Measurements from ENCODE around the gene KCNK6.
"Not testable (repeated sequence)": the region's sequence is repeated elsewhere in the genome, so short reads cannot be mapped to it uniquely, and the experiment has no call there.

The KCNK6 gene

DNA sequence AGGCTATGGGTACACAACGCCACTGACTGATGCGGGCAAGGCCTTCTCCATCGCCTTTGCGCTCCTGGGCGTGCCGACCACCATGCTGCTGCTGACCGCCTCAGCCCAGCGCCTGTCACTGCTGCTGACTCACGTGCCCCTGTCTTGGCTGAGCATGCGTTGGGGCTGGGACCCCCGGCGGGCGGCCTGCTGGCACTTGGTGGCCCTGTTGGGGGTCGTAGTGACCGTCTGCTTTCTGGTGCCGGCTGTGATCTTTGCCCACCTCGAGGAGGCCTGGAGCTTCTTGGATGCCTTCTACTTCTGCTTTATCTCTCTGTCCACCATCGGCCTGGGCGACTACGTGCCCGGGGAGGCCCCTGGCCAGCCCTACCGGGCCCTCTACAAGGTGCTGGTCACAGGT lies 6.9 kb downstream of the KCNK6 start:
- no peak for DNase-seq

DNA sequence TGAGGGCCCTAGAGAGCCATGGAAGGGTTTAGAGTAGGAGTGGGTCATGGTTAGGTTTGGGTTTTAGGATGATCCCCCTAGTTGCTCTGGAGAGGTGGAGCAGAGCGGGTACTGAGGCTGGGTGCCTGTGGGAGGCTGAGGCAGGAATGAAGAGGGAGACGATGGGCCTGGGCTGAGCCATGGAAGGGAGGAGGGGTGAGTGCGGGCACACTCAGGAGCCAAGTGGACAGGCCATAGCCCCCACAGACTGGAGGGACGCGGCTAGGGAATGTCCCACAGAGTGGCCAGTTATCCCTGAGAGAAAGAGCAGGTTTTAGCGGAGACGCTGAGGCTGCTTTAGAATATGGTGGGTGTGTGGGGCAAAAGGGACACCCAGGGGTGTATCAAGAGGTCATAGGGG lies 10.0 kb downstream of the KCNK6 start:
- DNase-seq = no peak

DNA sequence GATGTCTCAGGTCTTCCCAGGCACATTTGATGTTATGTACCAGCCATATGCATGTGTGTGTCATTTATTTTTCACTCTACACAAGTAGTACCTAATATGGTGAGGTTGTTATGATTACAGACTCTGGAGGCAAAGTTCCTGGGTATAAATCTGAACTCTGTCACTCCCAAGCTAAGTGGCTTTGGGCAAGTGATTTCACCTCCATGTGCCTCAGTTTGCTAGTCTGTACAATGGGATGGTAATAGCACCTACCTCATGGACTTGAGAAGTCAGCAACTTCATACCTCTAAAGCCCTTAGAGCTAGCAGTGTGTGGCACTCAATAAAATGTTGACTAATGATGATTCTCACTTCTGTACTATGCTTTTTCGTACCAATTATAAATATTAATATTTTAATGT lies 12.1 kb downstream of the KCNK6 start:
- no peak for DNase-seq

DNA sequence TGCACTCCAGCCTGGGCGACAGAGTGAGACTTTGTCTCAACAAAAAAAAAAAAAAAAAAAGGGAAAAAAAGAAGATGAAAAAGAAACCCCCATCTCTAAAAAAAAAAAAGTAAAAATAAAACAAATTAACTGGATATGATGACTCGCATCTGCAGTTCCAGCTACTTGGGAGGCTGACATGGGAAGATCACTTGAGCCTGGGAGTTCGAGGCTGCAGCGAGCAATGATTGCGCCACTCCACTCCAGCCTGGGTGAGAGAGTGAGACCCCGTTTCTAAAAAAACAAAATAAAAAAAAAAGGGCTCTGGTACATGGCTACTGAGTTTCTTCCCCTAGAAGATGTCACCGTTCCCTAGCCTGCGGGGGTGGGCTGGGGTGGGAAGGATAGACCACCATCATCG lies 13.6 kb downstream of the KCNK6 start:
- DNase-seq = no peak

DNA sequence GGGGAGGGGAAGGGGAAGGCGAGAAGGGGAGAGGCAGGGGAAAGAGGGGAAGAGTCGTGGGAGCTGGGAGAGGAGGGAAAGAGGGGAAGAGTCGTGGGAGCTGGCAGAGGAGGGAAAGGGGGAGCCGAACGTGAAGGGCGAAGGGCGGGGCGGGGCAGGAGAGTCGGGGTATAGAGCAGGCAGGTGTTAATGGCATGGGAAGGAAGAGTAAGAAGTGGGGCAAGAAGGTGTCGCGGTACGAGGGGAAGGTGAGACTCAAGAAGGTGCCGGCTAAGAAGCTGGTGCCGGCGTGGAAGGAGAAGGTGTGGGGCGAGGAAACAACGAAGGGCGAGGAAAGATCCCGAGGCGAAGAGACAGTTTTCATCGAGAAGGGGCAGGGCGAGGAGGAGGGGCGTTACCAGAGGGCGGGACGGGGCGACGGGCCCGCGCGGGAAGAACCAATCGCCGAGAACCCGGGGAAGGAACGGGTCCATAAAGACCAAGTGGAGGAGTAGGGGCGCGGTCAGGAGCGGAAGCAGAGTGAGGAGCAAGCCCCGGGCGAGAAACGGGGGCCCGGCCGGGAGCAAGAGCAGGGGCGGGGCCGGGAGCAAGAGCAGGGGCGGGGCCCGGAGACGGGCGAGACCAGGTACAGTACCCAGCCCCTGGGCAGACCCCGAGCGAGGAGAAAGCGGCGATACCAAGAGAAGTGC lies 16.4 kb downstream of the KCNK6 start:
- no peak for DNase-seq

DNA sequence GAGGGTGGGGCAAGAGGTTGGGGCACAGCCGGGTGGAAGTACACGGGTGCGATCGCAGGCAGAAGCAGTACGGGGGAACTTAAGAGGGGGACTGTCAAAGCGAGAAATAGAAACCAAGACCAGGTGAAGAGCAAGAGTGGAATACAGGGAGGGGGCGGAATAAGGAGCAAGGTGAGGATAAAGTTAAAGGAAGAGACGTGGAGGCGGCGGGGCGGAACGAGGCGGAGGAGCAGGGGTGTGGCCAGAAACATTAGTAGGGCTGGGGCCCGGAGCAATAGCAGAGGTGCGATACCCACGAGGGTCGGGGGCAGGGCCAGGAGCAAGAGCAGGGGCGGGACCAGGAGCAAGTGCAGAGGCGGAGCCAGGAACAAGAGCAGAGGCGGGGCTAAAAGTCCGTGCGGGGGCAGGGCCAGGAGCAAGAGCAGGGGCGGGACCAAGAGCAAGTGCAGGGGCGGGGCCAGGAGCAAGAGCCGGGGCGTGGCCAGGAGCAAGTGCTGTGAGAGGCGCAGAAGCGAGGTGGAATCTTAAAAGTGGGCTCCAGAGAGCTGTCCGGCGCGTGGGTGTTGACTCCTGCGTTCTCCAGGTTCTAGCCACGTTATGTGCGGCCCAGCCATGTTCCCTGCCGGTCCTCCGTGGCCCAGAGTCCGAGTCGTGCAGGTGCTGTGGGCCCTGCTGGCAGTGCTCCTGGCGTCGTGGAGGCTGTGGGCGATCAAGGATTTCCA lies 17.2 kb downstream of the KCNK6 start:
- DNase-seq = no peak

DNA sequence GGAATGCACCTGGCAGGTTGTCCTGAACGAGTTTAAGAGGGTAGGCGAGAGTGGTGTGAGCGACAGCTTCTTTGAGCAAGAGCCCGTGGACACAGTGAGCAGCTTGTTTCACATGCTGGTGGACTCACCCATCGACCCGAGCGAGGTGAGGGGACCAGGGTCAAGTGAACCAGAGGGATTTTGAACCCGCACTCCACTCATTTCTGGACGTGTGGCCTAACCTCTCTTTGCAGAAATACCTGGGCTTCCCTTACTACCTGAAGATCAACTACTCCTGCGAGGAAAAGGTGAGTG lies 17.7 kb downstream of the KCNK6 start:
- no peak for DNase-seq

DNA sequence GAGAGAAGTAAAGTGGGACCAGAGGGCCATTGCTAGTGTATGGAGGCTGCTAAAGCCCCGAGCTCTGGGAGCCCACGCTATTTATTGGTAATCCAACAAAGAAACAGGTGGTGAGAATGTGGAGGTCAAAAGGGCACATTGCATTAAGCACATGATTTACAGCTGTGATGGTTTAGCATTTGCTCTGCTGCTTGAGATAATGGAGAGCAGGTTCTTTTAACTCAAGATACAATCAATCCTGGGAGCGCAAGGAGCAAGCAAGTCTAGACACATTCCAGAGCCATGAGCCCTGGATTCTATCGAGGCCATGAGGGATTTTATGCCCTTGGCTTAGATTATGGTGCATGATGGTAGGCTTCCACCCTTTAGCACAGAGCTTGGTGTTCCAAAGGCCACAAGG lies 19.4 kb downstream of the KCNK6 start:
- not testable (repeated sequence) for DNase-seq

DNA sequence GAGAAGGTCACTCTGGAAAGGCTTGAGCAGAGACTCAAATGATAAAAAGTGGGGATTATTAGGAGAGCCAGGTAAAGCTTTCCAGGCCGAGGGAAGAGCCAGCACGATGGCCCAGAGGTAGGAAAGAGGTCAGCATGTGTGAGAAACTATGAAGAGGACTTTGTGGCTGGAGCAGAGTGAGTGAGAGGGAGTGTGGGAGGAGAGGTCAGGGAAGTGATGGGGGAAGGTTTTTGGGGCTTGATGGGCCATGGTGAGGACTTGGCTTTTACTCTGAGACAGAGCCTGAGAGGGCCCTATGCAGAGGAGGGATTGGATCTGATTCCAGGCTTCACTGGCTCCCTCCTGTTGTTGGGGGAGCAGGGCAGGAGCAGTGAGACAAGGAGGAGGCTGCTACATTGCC lies 21.3 kb downstream of the KCNK6 start:
- no peak for DNase-seq

DNA sequence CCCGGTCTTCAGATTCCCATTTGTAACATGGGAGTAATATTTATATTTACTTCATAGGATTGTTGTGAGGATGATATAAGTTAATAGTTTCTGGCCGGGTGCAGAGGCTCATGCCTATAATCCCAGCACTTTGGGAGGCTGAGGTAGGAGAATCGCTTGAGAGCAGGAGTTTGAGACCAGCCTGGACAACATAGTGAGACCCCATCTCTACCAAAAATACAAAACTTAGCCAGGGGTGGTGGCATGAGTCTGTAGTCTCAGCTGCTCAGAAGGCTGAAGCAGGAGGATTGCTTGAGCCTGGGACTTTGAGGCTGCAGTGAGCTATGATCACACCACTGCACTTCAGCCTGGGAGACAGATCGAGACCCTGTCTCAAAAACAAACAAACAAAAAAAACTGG lies 27.2 kb downstream of the KCNK6 start:
- DNase-seq = no peak

DNA sequence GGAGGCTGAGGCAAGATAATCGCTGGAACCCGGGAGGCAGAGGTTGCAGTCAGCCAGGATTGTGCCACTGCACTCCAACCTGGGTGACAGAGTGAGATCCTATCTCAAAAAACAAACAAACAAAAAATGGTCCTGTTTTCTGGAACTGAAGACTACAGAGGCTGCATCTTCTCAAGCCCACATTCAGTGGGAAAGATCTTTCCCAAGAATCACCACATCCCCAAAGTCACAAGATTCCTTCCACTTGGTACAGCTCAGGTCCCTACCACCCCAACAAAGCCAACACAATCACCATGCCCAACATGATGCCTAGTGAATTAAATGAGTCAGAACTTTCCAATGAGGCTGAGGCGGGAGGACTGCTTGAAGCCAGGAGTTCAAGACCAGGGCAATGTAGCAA lies 31.2 kb downstream of the KCNK6 start:
- no peak for DNase-seq

GRCh38 chr19:38351865-38352395 lies 32.3 kb downstream of the KCNK6 start:
- DNase-seq = no peak

GRCh38 chr19:38352611-38353010 lies 33.0 kb downstream of the KCNK6 start:
- DNase-seq = no peak

DNA sequence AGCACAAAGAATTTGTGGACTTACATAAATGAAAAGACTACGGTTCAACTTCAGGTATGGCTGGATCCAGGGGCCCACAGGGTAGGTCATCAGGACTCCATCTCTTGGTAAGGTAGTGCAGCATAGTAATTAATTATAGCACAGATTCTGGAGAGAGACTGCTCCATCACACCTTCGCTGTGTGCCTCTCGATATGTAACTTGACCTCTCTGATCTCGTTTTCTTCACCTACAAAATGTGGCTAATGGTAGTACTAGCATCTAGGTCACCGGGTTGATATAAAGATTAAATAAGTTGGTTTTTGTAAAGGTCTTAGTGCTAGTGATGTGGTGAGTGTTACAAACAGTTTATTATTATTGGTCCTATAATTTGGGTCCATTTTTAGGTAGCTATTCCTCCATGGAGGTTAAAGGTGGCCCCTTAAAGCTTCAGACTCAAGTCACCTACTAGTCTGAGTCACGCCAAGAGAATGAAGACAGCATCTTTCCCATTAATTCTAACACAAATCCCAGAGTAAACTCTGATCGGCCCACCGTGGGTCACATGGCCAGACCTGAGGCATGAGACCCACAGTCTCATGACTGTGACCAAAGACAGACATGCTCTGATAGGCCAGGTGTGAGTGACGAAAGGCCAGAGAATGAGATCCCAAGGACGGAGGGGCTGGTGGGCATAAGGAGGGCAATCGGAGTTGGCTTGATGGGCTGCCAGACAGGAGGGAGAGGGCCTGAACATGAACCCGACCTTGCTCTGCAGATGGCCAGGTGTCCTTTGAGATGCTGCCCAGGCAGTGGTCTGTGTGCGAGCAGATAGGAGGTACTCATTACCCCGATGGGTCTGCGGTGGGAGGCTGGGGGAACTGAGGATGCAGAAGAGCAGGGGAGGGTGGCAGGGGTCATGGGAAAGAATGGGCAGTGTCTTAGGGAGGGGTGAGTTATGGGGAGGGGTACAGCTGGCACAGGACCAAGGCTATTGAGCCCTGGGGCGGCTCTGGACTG lies 36.4 kb downstream of the KCNK6 start:
- no peak for DNase-seq

GRCh38 chr19:38358071-38358470 lies 38.4 kb downstream of the KCNK6 start:
- no peak for DNase-seq

DNA sequence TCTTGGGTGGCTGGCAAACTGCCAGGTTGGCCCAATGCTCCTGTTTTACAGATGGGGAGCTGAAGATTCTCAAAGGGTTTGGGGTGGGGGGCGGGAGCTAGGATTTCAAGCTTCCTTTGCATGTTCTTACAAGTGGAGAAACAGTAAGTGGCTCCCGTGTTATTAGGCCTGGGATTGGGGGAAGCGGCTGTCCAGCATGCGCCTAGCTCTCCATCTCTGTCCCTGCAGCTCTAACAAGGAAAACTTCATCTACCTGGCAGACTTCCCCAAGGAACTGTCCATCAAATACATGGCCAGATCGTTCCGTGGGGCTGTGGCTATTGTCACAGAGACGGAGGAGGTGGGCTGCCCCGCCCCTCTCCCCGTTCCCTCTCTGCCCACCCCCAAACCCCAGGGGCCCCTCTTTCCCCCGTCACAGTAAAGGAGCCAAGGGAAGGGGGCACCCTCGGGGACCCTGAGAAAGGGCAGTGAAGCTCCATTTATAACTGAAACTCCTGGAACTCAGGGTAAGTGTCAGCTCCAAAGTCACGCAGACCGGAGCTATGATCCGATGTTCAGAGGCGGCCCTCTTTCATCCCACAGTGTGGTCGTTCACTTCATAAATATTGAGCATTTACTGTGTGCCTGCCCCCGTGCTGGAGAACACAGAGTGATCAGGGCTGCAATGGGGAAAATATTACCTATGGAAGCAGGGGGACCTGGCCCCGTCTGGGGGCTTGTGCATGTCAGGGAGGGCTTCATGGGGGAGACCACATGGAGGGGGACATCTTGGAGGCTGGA lies 39.8 kb downstream of the KCNK6 start:
- DNase-seq = no peak

- DNase-seq = no peak
Measured at GRCh38 chr19:38360351-38360750, 40.7 kb downstream of the KCNK6 start.

- DNase-seq = no peak
Measured at GRCh38 chr19:38360839-38361631, 41.4 kb downstream of the KCNK6 start.

GRCh38 chr19:38361633-38362075 lies 42.0 kb downstream of the KCNK6 start:
- DNase-seq = no peak

- no peak for DNase-seq
Measured at GRCh38 chr19:38362076-38362945, 42.7 kb downstream of the KCNK6 start.

Measured in cortex of kidney (tissue), 1 donor.